IPS DF 19.7 (cell line): ENCODE results near the gene CHDH.

Experiments
- DNase-seq: peaks from one replicate; pipeline ENCODE4 v3.0.0-alpha.2; 2013; ENCODE audit warnings: low read depth, low spot score

The CHDH gene

DNA sequence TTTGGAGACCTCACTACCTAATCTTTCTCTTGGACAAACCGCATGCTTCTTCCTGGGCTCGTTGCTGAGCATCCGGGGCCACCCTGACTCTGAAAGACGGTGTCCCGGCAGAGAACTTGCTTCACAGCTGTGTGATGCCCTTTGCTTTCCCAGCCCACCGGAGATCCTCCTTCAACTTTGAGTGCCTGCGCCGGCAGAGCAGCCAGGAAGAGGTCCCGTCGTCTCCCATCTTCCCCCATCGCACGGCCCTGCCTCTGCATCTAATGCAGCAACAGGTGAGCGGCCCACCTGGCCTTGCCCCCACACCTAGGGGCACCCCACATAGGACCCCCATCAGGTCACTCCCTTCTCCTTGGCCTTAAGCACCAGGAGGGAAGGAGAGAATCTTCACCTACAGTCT is 37.7 kb downstream of the CHDH start:
- DNase-seq, result no peak

DNA sequence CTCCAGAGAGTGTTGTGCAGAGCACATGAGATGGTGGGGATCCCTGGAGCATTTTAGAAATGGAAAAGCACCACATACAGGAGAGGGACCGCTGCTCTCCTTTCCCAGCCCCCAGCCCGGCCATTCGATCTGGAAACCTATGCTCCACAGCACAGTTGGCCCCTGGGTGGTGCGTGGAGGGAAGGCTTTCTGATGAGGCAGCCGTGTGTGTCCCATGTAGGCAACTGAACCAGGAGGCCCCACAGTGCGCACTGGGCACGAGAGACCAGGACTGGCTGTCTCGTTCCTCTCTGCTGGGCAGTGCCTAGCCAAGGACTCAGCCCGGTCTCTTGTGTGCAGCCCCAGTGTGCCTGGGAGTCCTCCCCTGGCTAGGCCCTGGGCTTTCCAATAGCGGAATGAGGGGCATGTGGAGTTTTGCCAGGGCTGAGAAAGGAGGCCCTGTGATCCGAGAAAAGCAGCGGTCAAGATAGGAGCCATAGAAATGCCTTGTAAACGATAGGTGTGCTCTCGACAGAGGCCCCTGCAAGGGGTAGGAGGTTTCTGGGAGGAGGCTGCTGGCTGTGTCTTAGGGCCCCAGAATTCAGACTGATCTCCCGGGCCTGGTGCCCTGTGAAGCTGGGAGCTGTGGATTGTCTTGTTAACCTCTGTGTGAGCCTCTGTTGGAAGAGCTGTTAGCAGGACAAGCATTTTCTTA is 39.0 kb downstream of the CHDH start:
- no peak for DNase-seq

DNA sequence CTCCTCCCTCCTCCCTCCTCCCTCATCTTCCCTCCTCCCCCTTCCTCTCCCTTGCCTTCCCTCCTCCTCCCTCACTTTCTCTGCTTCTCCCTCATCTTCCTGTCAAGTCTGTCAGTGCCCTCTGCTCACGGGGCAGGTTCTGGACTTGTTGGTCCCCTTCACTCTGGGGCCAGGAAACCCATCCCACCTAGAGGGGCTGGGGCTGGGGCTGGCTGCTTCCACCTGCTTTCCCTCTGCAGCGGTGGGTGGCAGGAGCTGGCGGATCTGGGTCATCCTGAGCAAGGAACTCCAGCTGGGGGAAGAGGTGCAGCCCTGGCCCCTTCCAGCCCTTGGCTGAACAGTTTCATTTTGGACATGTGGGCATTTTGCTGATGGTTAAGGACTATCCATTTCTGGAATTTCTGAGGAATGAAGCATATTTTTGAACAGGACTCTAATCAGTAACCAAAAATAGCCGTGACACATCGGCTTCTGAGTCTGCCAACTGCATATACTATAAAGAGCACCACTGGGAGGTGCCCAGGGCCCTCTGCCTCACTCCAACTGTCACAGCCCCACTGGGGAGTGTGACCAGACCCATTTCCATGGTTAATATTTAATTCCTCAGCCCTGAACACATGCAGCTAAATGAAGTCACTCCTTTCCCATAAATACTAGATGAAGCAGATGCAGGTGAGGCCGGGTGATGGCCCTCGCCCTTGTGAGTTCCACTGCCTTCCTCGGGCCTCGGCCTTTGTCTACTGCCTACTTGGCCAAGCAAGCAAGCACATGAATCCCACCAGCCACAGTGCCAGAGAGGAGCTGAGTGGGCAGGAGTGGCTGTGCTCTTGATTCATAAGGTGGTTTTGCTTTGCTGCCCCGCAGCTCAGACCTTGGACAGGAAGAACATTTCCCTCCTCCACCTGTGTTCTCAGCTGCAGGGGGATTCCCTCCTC is 39.8 kb downstream of the CHDH start:
- no peak for DNase-seq

DNA sequence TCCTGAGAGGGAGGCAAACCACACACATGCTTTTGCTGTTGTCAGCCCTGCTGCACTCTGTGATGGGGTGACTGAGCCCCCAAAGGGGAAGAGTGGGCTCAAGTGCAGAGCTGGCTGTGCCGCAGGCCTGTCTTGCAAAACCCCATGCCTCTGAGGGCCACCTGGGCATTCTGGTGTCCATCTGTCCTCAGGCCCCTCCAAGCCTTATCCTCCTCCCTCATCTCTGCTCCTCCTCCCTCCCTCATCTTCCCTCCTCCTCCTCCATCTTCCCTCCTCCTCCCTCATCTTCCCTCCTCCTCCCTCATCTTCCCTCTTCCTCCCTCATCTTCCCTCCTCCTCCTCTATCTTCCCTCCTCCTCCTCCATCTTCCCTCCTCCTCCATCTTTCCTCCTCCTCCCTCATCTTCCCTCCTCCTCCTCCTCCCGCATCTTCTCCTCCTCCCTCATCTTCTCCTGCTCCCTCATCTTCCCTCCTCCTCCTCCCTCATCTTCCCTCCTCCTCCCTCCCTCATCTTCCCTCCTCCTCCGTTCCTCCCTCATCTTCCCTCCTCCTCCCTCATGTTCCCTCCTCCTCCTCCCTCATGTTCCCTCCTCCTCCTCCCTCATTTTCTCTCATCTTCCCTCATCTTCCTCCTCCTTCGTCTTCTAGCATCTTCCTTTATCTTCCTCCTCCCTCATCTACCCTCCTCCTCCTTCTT is 40.6 kb downstream of the CHDH start:
- DNase-seq, result no peak

DNA sequence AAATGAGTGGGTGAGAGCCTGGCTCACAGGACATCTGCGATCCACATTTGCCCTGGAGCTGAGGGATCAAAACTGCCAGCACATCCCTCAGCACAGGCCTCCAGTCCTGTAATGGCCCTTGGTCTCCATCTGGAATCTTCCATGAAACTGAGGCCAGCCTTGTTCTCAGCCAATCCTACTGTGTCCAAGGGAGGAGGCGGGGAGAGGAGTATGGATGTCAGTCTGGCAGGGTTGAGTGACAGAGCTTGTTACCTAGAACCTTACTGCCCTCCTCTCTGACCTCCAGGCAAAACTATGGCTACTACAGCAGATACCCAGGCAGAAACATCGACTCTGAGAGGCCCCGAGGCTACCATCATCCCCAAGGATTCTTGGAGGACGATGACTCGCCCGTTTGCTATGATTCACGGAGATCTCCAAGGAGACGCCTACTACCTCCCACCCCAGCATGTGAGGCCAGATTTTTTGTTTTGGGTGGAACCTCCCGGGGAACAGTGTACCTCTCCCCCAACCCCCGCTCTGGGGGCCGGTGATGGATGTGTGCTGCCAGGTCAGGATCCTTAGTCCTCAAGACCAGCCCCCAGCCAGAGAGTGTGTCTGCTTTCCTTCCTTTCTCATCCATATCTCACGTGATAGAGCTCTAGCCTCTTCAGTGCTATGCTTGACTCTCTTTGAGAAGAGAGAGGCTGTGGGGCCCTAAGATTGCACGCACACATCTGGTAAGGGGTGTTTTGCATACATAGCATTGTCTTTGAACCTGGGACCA is 41.3 kb downstream of the CHDH start:
- no peak for DNase-seq

DNA sequence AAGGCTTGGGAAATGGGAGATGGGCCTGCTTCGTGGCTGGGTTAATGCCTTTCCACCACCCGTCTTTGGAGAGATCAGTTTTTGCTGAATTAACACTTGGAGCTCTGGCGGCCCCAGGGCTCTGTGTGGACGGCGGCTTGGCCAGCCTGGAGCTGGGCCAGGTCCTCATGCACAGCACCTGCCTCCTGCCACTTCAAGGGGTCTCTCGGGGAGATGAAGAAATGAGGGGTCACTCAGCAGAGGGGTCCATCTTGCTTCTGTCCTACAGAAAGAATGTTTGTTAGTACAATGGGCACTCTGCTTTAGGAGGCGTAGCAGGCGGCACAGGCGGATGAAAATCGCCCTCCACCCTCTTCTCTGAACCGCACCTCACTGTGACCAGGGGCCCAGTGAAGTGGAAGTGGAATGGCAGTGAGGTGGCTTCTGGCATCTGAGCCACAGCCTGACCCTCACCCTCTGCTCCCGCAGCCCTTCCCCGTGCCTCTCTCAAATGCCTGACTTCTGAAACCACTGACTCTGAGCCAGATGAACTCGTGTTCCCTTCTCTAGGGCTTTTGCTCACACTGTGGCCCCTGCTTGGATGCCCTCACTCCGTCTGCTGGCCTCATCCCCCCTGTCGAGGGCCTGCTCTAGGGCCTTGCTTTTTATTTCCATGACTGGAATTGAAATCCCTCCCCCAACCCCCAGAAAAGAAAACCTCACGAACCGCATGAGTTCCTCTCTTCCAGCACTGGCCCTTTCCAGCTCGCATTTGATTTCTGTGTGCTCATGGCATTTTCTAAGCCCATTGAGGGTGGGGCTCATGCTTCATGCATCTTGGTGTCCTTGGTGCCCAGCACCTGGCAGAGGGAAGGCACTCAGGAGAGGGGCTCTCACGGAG is 42.2 kb downstream of the CHDH start:
- no peak for DNase-seq

DNA sequence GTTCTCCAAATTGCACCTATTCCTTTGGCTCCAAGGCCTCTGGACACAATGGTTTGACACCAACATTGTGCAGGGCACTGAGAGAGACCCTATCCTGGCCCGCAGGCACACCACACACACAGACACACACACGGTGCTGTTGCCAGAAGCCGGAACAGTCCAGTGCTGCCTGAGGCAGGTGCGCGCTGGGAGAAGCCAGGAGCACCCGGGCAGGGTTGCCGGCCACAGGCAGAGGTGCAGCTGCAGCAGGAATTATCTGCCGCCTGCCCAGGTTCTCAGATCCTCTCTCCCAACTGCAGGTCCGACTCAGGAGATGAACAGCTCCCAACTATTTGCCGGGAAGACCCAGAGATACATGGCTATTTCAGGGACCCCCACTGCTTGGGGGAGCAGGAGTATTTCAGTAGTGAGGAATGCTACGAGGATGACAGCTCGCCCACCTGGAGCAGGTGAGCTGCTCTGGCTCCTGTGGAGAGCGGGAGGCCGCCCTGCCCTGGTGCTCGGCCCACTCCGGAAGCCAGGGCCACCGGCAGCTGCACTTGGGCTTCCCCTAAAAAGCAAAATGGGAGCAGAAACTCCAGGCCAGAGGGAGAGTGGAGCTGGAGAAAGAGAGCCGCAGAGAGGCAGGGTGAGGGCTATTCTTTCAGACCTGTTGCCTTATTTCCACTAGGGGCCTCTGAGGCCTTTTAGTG is 42.9 kb downstream of the CHDH start:
- no peak for DNase-seq

DNA sequence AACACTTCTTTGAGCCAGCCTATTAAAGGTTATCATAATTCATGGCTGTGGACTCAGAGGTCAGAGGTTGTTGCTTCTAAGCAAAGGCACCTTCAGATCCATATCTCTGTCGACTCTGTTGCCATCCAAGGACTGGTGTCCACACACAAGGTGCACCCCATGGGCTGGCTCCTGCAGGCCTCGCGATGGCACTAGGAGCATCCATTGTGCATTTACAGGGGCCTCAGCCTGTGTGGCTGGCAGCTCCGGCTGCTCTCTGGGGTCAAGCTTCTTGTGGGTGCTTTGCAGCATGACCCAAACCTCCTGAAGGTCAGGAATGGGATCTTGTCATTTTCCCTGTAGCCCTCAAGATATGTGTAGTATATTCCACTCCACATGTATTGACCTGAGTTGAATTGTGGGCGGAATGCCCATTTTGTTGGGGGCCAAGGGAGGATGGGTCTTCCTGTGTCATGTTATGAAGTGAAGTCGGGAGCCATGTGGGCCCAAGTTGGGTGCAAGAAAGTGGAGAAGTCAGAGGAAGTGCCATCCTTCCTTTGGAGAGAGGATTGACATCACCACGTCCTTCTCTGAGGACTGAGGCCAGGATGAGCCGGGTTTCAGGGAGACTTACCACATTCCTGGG is 43.9 kb downstream of the CHDH start:
- DNase-seq, result no peak

DNA sequence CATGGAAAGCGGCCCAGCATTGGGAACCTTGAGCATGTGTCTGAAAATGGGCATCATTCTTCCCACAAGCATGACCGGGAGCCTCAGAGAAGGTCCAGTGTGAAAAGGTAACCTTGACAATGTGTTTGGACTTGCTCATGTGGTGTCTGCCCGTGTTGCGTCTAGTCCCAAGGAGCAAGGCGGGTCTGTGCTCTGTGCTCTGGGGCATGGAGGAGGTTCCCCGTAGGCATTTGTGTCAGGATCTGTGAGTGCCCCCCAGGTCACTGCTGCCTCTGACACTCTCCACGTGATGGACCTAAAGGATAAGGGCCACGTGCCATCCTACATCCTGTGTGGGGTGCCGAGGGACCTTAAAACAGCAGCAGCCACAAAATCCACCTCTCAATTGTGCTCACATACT is 44.9 kb downstream of the CHDH start:
- no peak for DNase-seq

DNA sequence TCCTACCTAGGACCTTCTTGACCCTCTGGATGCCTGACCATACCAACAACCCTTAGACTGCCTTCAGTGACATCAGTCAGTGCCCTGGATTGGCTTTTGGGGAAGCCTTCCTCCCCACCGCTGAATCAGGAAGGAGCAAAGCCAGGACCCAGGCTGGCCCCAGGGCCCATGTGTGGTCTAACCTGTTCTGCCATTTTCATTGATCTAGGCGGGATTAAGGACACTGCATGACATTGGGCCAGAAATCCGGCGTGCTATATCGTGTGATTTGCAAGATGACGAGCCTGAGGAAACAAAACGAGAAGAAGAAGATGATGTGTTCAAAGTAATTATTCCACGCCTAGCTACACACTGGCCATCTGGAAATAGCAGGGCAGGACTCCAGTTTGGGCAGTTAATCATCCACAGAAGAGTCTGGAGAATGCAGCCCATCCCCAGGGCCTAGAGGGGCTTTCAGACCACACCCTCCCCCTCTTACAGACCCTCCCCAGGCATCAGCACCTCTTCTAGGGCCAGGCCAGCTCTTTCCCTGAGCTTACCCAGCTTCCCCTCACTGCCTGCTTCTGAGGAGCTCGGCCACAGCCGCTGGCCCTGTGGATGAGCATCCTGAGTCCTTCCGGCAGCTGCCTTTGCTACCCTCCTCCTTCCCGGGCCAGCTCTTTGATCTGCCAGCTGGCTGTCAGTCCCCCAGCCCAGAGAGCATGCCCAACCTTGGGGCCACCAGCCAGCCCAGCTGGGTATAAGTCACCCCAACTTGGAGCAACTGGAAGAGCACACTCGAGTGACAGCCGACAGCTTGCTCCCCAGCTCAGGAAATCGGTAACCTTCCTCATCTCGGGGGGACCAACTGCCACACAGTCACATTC is 45.9 kb downstream of the CHDH start:
- DNase-seq, result no peak

DNA sequence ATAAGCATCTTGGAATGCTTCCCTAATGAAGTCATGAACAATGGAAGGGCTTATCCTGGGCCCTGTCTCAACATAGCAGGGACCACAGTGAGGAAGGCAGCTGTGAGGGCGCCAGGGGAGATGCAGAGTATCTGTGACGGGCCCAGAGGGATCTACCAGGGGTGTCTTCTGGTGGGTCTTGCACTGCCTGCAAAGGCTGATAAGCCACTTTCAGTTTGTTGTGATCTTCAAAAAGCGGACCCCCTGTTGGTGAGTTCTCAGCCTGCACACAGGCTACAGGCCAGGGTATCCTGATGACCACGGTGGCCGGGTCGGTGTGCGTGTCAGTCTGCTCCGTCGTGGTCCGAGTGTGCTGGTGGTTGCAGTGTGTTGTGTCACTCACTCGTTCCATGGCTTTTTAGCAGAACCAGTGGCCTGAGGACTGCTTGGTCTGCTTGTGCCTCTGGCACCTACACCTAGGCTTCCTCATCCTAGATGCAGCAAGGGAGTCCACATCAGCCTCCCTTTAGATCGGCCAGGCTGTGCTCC is 46.8 kb downstream of the CHDH start:
- DNase-seq, result no peak

DNA sequence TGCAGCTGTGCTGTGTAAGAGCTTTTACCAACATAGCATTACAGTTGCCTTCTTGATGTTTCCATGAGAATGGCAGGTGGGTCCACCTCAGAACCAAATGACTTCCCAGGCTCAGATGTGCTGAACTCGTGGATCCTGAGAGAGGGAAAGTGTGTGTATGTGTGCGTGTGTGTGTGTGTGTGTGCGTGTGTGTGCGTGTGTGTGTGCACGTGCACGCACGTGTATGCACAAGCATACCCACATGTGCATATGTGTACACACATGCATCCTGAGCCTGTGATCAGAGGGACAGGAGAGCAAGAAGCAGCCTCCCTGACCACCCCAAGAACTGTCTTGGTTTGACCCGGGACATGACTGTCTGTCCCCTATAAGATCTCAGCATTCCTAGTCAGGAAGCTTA is 48.1 kb downstream of the CHDH start:
- no peak for DNase-seq

DNA sequence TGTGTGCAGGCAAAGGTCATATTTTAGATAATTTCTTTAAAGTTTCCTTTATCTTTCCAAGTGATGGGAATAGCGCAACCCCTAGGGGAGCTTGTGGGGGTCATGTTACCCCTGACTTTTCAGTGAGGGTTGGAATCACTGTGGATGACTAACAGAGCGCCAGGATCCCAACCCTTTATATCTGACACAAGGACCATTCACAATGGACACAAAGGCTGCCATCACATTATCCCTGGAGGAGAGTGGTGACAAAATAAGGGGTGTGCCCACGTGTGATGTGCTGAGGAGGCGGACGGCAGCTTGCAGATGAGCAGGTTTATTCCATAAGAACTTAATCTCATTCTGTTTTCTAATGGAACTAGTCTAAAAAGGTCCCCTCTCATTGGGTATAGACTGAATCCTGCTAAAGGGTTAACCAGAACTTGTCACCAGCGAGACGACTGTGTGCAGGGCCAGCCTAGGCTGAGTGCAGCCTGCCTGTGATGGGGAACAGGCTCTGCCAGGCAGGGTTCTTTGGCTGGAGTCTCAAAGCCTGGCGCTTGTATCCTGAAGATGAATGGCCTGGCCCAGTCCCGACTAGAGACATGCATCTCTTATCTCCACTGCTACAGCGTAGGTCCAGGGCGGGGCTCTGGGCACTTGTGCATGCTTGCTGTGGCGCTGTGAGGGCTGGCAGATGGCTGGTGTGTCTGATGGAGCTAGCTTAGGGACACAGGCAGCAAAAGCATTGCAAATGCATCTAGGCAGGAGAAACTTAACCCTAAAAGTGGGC is 50.2 kb downstream of the CHDH start:
- DNase-seq, result no peak

DNA sequence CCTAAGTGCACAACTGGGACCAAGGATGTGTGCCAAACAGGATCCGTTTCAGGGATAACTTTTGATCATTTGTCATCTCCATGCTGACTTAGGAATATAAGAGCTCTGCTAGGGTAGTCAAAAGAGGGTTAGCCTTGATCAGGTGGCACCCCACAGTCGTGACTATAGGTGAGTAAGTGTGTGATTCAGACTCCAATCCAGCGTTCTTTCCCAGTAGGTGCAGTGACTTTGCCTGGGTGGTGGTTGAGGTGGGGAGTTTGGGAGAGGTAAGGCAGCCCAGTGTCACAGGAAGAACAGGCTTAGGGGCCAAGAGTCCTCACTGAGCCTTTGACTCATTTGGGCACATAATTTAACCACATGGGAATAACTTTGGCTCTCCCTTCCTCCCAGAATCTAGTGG is 51.0 kb downstream of the CHDH start:
- no peak for DNase-seq

DNA sequence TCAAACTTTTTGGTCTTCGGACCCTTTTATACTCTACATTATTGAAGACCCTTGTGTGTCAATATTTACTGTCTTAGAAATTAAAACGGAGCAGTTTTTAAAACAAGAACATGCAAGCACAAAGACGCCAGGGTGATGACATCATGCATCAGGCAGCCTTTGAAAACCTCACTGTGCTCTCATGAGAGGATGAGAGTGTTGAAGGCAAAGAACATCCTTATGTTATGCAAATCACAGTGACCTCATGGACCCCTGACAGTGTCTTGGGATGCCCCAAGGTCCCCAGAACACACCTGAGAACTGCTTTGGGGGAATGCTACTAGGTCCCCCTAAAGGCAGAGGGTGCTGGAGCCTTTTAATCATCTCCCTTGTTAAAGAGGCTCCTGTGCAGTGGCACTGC is 51.6 kb downstream of the CHDH start:
- DNase-seq, result no peak

DNA sequence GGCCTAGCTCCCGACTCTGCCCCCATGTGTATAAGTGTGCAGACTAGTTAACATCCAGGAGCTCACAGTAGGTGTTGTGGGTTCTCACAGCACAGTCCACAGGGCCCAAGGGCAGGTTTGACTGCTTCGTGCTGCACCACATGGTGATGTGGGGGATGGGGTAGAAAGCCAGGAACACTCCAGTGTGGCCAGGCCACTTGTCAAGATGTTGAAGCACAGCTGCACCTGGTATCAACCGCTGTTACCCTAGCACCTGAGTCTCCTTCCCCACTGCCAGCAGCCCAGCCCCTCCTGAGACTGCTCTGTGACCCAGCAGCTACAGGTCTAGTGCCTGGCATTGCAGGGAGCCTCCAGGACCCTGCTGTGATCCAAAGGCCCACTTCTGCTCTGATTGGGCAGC is 53.4 kb downstream of the CHDH start:
- no peak for DNase-seq

DNA sequence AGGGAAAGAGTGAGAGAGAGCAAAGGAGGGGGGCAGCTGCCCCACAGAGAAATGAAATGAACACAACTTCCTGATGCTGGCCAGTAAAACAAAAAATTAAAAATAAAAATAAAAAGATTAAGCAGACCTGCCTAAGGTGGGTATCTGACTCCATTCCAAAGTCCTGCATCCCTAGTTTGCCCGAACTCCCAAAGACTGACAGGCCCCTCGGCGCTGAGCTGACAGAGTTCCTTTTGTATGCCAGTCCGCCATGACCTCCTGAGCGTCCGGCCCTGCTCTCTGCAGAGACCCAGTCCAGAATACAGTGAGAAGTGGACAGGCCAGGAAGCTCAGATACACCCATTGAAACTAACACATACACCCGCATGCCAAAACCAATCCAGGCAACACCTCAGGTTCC is 54.9 kb downstream of the CHDH start:
- no peak for DNase-seq

DNA sequence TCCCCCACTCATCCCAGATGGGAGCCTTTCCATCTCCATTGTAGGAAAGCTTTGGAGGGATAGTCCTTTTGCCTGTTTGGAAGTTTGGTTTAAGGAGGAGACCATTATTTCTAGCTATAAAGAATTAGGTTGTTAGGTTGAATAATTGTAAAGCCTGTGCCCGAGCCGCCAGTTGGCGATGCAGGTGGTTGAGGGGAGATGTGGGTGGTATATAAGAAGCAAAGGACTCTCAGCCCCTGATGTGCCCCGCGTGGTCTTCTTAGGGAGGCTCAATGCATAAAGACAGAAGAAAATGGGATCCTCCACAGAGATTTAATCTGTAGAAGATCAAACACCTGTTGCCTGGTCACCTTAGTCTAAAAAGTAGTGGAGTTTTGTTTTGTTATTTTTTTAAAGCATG is 55.7 kb downstream of the CHDH start:
- no peak for DNase-seq
